Activated CD8-positive, alpha-beta memory T cell treated with anti-CD3 and anti-CD28 coated beads, Interleukin-2, amount 10 ng/mL, durations not matched to agents 7 days and 5 days (primary cell): ENCODE results near the gene SPATA6L. TPM values are rescaled to one million over a fixed set of nuclear protein-coding genes. Genes with fewer than 3 reads are reported as not detected.
A peak's percentile ranks its signal among the peaks of the same experiment; 100 is the strongest.

ENCODE experiments used
- ATAC-seq: fragments of 150-1000 bp; cut with Tn5 transposase; one replicate; pipeline ENCODE4 v1.10.0; 2021; ENCODE audit warnings: moderate library complexity
- CTCF ChIA-PET: fragments of 350-600 bp; sonication (Branson Sonifier 250); formaldehyde crosslinking; loops from one replicate; lab custom pipeline; 2021; ENCODE audit warnings: antibody characterized with exemption; lab: Charles Lee
- DNase-seq: peaks from one replicate; pipeline ENCODE4 v3.0.0-alpha.2; 2020
- H3K27ac Mint-ChIP-seq: one replicate; pipeline ENCODE4 v1.8.0; 2021; ENCODE audit warnings: mild to moderate bottlenecking, mixed read lengths
- H3K27me3 Mint-ChIP-seq: one replicate; pipeline ENCODE4 v1.8.0; 2021; ENCODE audit warnings: mixed read lengths
- H3K36me3 Mint-ChIP-seq: one replicate; pipeline ENCODE4 v1.8.0; 2021; ENCODE audit warnings: mild to moderate bottlenecking, mixed read lengths
- H3K4me1 Mint-ChIP-seq: one replicate; pipeline ENCODE4 v1.8.0; 2021; ENCODE audit warnings: mixed read lengths
- H3K4me3 Mint-ChIP-seq: one replicate; pipeline ENCODE4 v1.8.0; 2021; ENCODE audit warnings: mild to moderate bottlenecking, moderate library complexity, mixed read lengths
- H3K9me3 Mint-ChIP-seq: one replicate; pipeline ENCODE4 v1.8.0; 2022; ENCODE audit warnings: low read depth, mixed read lengths
- total RNA-seq, 2 experiments: library from RNA; stranded (reverse); gene quantifications; one replicate each; pipeline ENCODE4 v1.2.3, GENCODE V29; 2021

The SPATA6L gene
- total RNA-seq, result under 1 TPM; 0.56 to 0.73 TPM

DNA sequence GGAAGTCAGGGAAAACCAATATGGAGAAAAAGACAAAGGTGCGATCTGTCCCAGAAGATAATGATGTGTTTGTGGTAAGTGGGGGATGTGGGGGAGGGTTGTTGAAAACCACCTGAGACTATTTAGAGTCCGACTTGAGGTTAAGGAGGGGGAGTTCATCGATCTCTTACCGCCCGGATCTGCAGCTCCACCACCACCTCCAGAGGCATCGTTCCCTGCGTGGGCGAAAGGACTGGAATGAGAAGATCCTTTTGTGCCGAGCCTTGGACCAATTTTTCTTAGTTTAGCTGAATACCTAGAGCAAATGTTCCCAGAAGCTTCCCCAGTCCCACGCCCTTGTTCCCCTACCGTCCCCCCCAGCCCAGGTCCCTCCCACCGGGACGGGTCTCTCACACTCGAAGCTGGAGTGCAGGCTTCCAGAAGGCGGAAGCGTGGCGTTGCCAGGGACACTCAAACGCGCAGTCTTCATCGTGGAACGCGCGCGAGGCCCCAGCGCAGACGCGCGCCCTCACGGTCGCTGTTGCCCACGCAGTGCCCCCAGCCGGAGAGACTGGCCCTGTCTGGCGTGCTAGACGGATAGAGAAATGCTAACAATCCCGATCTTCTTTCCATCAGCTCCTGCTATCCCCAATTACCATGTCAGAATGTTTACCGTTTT lies at the start of gene SPATA6L:
Gene SPATA6L (minus strand): TSS at position 439 of the 658 bp plus-strand sequence. CDS start 230 bp downstream, at position 209.
- DNase-seq (peak; percentile 61), ATAC-seq (peak; percentile 45)
- peak within 1 kb of the TSS; percentile 70 for H3K4me3 Mint-ChIP-seq
- H3K27ac Mint-ChIP-seq, result peak within 1 kb of the TSS; percentile 8
- no peaks in the 10 kb centered on the region for H3K9me3 Mint-ChIP-seq
- CTCF ChIA-PET, result interaction anchor here (0.9 to 1.9 kb wide), 8 partner anchors 8 to 93 kb away, joined by 3 to 6 read pairs (median 4); partner anchors contain the start of gene AK3
- peaks cover 3% of the 10 kb centered on the region for H3K27me3 Mint-ChIP-seq
- H3K4me1 Mint-ChIP-seq, result peaks cover 75% of the 10 kb centered on the region
- H3K36me3 Mint-ChIP-seq, result no peaks in the 10 kb centered on the region

GRCh38 chr9:4714266-4715016 lies 48.2 kb upstream of the SPATA6L start:
- no peaks in the 10 kb centered on the region for H3K27me3 Mint-ChIP-seq
- ATAC-seq (no peak), DNase-seq (no peak)
- H3K27ac Mint-ChIP-seq, result no peak overlapping the region
- no peak overlapping the region for H3K4me3 Mint-ChIP-seq
- H3K4me1 Mint-ChIP-seq, result no peaks in the 10 kb centered on the region
- CTCF ChIA-PET, result no interaction called here
- peaks cover 3% of the 10 kb centered on the region for H3K9me3 Mint-ChIP-seq
- peaks cover 59% of the 10 kb centered on the region for H3K36me3 Mint-ChIP-seq

DNA sequence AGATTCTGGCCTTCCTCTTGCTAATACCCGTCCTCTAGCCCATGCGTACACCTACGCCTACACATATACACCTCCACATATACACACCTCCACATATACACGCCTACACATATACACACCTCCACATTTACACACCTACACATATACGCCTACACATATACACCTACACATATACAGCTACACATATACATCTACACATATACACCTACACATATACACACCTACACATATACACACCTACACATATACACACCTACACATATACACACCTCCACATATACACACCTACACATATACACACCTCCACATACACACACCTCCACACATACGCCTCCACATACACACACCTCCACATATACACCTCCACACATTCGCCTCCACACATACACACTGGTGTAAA lies 47.6 kb upstream of the SPATA6L start:
- DNase-seq, result no peak
- no peaks in the 10 kb centered on the region for H3K4me1 Mint-ChIP-seq
- no peaks in the 10 kb centered on the region for H3K27me3 Mint-ChIP-seq
- CTCF ChIA-PET, result no interaction called here
- H3K9me3 Mint-ChIP-seq, result peaks cover 3% of the 10 kb centered on the region
- no peak overlapping the region for H3K27ac Mint-ChIP-seq
- peaks cover 61% of the 10 kb centered on the region for H3K36me3 Mint-ChIP-seq
- H3K4me3 Mint-ChIP-seq, result no peak overlapping the region
- ATAC-seq, result no peak

- Mint-ChIP-seq H3K4me3 (no peak overlapping the region), H3K4me1 (peaks cover 8% of the 10 kb centered on the region), H3K36me3 (peaks cover 55% of the 10 kb centered on the region), H3K27ac (no peak overlapping the region), H3K27me3 (no peaks in the 10 kb centered on the region), H3K9me3 (peaks cover 3% of the 10 kb centered on the region)
- CTCF ChIA-PET, result interaction anchor here (1.2 kb wide), 1 partner anchor 11 kb away, joined by 3 read pairs; no protein-coding TSS in a partner anchor
- ATAC-seq (no peak), DNase-seq (no peak)
Observed at GRCh38 chr9:4709380-4709779, 43.1 kb upstream of the SPATA6L start.

DNA sequence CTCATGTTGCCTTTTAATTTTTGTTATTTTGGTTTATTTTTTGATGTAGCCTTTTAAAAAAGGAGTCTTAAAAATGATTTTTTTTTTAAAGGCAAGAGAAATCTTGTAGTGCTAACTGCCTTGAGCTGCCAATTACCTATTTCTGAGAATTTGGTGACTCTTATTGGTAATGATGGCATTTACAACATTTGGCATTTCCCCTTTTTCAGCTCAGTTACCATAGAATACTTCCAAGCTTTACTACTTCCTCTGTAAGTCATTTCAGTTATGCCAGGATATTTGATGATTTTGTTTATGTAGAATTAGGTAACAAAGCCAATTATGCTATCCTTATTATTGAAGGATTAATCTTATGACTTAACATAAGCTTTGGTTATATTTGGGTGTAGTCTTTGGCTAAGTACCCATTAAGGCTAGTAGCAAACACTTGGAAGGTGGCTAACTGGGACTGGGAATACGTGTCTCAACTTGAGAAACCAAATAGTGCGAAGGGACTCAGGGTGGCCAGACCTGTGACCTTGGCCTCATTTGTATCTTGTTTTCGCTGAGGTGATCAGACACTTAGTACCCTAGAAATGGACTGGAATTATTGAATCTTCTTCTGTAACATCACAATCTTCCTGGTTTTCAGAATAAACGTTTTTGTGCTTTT lies 40.8 kb upstream of the SPATA6L start:
- peaks cover 8% of the 10 kb centered on the region for H3K4me1 Mint-ChIP-seq

GRCh38 chr9:4706021-4706420 lies 39.7 kb upstream of the SPATA6L start:
- H3K27me3 Mint-ChIP-seq, result no peaks in the 10 kb centered on the region
- CTCF ChIA-PET, result no interaction called here
- no peaks in the 10 kb centered on the region for H3K9me3 Mint-ChIP-seq
- H3K36me3 Mint-ChIP-seq, result peaks cover 62% of the 10 kb centered on the region
- peaks cover 8% of the 10 kb centered on the region for H3K4me1 Mint-ChIP-seq
- ATAC-seq, result no peak
- H3K4me3 Mint-ChIP-seq, result no peak overlapping the region
- no peak for DNase-seq
- no peak overlapping the region for H3K27ac Mint-ChIP-seq

More for the DNA sequence above, 40.8 kb upstream of the SPATA6L start:
- CTCF ChIA-PET, result interaction anchor here (1.1 kb wide), 1 partner anchor 33 kb away, joined by 3 read pairs; no protein-coding TSS in a partner anchor
- Mint-ChIP-seq H3K36me3 (peaks cover 59% of the 10 kb centered on the region), H3K4me3 (no peak overlapping the region), H3K27me3 (no peaks in the 10 kb centered on the region), H3K9me3 (no peaks in the 10 kb centered on the region), H3K27ac (no peak overlapping the region)
- no peak for DNase-seq
- no peak for ATAC-seq

- H3K9me3 Mint-ChIP-seq, result no peaks in the 10 kb centered on the region
- ATAC-seq, result no peak
- peaks cover 60% of the 10 kb centered on the region for H3K36me3 Mint-ChIP-seq
- peaks cover 8% of the 10 kb centered on the region for H3K4me1 Mint-ChIP-seq
- no peak overlapping the region for H3K4me3 Mint-ChIP-seq
- H3K27ac Mint-ChIP-seq, result no peak overlapping the region
- DNase-seq, result no peak
- CTCF ChIA-PET, result no interaction called here
- no peaks in the 10 kb centered on the region for H3K27me3 Mint-ChIP-seq
Observed at GRCh38 chr9:4704129-4704528, 37.8 kb upstream of the SPATA6L start.

DNA sequence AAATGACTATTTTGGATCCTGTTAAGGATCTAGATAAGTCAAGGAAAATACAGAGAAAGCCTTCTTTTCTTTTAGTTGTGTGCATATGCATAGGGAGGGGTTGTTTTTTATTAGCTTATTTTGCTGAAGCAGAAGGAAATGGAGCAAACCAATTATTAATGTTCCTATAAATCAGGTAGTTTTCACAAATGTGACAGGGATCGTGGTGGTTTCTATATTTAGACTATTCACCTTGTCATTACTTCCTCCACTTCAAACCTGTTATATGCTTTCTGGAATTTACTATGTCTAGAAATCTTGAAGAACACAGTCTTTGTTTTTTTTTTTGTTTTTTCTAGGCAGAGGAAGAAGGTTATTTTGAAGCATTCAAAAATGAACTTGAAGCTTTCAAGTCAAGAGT lies 35.2 kb upstream of the SPATA6L start:
- H3K4me3 Mint-ChIP-seq, result no peak overlapping the region
- DNase-seq, result no peak
- H3K4me1 Mint-ChIP-seq, result no peaks in the 10 kb centered on the region
- H3K36me3 Mint-ChIP-seq, result peaks cover 50% of the 10 kb centered on the region
- no peaks in the 10 kb centered on the region for H3K9me3 Mint-ChIP-seq
- H3K27me3 Mint-ChIP-seq, result no peaks in the 10 kb centered on the region
- H3K27ac Mint-ChIP-seq, result no peak overlapping the region
- ATAC-seq, result no peak
- CTCF ChIA-PET, result no interaction called here

DNA sequence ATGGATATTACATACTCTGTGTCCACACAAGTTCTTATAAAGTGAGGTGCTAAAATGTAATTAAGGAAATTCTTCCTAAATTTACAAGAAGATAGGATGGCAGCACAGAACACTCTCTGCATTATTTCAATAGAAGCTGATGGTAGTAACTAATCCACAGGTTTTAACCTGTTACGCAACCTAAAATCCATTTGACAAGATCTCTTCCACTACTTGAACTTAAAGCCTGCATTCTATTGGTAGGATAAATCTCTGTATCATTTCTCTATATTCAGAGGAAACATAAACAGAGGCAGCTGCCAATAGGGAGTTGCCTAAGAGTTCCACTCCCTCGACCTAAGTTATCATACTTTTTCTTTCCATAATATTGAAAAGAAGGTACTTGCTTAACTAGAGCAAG lies 34.7 kb upstream of the SPATA6L start:
- H3K27ac Mint-ChIP-seq, result no peak overlapping the region
- H3K4me1 Mint-ChIP-seq, result peaks cover 3% of the 10 kb centered on the region
- peaks cover 50% of the 10 kb centered on the region for H3K36me3 Mint-ChIP-seq
- DNase-seq (no peak), ATAC-seq (no peak)
- no peaks in the 10 kb centered on the region for H3K27me3 Mint-ChIP-seq
- CTCF ChIA-PET, result no interaction called here
- H3K9me3 Mint-ChIP-seq, result no peaks in the 10 kb centered on the region
- no peak overlapping the region for H3K4me3 Mint-ChIP-seq

GRCh38 chr9:4700091-4700490 lies 33.8 kb upstream of the SPATA6L start:
- no peak for DNase-seq
- Mint-ChIP-seq H3K36me3 (peaks cover 46% of the 10 kb centered on the region), H3K4me1 (peaks cover 3% of the 10 kb centered on the region), H3K9me3 (no peaks in the 10 kb centered on the region), H3K27me3 (no peaks in the 10 kb centered on the region), H3K27ac (no peak overlapping the region), H3K4me3 (no peak overlapping the region)
- ATAC-seq, result no peak
- CTCF ChIA-PET, result no interaction called here

DNA sequence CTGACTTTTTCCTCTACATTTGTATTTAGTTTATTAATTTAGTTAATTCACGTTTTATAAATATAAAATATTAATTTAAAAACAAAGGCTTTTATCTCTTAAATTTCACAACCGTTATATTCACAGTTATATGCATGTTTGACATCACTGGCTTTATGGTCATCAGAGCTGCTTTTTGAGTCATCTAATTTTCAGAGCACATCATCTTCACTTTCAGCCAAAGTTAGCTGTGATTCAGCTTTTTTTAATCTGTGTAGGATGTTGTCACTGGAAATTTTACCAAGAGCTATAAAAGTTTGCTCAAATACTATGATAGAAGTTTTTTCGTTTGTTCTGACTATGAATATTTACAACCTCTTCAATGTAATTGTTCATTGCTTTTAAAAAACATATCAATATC lies 25.5 kb upstream of the SPATA6L start:
- no peaks in the 10 kb centered on the region for H3K9me3 Mint-ChIP-seq
- H3K4me1 Mint-ChIP-seq, result peaks cover 18% of the 10 kb centered on the region
- H3K27me3 Mint-ChIP-seq, result no peaks in the 10 kb centered on the region
- H3K4me3 Mint-ChIP-seq, result no peak overlapping the region
- peaks cover 33% of the 10 kb centered on the region for H3K36me3 Mint-ChIP-seq
- ATAC-seq, result no peak
- no peak overlapping the region for H3K27ac Mint-ChIP-seq
- DNase-seq, result no peak
- CTCF ChIA-PET, result no interaction called here

DNA sequence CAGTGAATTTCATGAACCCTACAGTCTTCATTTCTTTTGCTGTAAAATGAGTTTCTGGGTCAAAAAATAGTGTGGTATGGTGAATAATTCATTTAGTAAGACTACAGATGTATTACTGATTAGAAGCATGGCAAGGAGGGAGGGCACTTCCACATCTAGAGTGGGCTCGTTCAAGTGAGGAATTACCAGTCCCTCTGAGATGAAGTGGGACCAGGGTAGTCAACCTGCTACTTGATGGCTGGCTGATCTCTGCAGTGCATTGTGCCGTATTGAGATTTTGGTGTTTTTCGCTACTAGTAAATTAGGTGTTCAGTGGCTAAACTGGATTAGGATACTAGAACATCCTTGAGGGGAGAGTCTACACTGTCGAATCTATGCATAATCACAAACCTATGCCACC lies 23.9 kb upstream of the SPATA6L start:
- peaks cover 38% of the 10 kb centered on the region for H3K36me3 Mint-ChIP-seq
- CTCF ChIA-PET, result no interaction called here
- ATAC-seq, result no peak
- H3K27me3 Mint-ChIP-seq, result no peaks in the 10 kb centered on the region
- H3K9me3 Mint-ChIP-seq, result no peaks in the 10 kb centered on the region
- no peak overlapping the region for H3K4me3 Mint-ChIP-seq
- H3K27ac Mint-ChIP-seq, result no peak overlapping the region
- DNase-seq, result no peak
- peaks cover 21% of the 10 kb centered on the region for H3K4me1 Mint-ChIP-seq

DNA sequence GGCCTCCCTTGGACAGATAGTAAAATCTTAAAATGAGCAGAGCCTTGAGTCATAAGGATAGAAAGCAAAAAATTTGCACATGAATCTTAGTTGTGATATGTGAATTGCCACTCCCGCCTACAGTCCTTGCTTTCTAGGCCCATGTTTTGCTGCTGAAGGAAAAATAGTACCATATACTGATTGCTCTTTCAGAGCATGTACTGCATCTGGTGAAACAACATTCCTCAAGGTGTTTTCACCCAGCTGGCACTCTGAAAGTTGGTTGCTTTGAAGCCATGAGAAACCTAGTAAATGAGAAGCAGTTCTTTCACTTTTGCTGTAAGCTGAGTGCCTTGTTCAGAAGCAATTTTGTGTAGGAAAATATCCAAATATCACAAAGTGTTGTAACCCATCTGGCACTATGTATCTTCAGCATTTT lies 23.4 kb upstream of the SPATA6L start:
- Mint-ChIP-seq H3K36me3 (peaks cover 39% of the 10 kb centered on the region), H3K27me3 (no peaks in the 10 kb centered on the region), H3K9me3 (no peaks in the 10 kb centered on the region), H3K4me1 (peaks cover 21% of the 10 kb centered on the region), H3K27ac (no peak overlapping the region), H3K4me3 (no peak overlapping the region)
- CTCF ChIA-PET, result no interaction called here
- no peak for DNase-seq
- peak; percentile 47 for ATAC-seq
